ENCODE results near the gene FRS2.

- TF ChIP-seq CTCF (IDR thresholded peaks at IDR 0.05) = no peak
- no peak for TF ChIP-seq POLR2A (IDR thresholded peaks at IDR 0.05)
These were observed 80.6 kb downstream of the FRS2 start for GRCh38 chr12:69550569-69551350.
